Adipose tissue (tissue), 3 donors: ENCODE results near the gene PCAT7. TPM values are rescaled to one million over a fixed set of nuclear protein-coding genes. Genes with fewer than 3 reads are reported as not detected.
"Not testable (repeated sequence)": the region's sequence is repeated elsewhere in the genome, so short reads cannot be mapped to it uniquely, and the experiment has no call there.

Experiments
- H3K27ac ChIP-seq: one replicate; pipeline ENCODE4 v1.5.1; 2013; ENCODE audit warnings: low read depth, low read length
- WGBS, 3 donors: extraction: QIAGEN DNeasy Blood & Tissue Kit; methylation state at CpG; one replicate each; pipeline ENCODE4 v1.1.7; 2013; 5-methylcytosine and 5-hydroxymethylcytosine counted together
- polyA plus RNA-seq, 3 donors: library from polyadenylated mRNA; stranded (reverse); fragments of 200-250 nt; gene quantifications; one replicate each; pipeline ENCODE4 v1.2.3, GENCODE V29; 2013
- donor health status: healthy with polysubstance abuse.
- donor health status: Bipolar disorder and iron deficiency.
- donor health status: healthy.

PCAT7 gene
- polyA plus RNA-seq = under 1 TPM in 2 of 3 donors, not detected in 1; 0.03 to 0.21 TPM

DNA sequence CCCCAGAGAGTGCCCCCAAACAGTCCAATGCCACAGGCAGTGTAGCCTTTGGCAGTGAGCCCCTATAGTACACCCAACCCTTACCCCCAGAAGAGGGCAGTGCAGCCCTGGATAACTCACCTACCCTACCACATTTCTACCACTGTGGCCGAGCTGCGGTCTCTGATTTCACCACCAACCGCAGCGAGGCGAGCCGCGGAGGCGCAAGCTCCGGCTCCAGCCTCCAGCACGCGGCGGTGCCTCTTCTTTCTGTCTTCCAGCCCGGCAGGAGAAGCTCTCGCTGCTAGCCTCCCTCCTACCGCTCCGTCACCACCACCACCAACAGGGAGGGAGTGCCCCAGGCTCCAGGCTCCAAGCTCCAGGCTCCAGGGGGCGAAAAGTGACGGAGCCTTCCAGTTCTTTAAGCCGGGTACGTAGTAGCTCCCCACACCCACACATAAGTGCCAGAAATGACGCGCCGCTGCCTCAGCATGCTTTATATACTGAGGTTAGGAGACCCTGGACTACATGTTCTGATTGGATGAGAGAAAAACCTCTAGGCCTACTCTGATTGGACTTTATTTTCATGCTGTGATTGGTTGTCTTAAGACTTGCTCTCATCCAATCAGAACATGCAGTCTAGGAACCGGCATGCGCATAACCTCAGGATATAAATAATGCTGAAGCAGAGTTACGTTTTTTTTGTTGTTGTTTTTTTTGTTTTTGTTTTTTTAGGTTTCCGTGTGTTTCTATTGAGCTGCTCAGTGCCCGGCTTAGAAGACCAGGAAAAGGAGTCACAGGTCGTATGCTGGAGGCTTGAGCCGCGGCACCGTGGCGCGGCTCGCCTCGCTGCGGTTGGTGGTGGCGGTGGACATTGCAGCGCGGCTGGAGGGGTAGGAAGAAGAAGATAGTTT, at the start of gene PCAT7:
PCAT7 (plus strand) TSS at position 645 of the 893 bp plus-strand sequence.
- H3K27ac ChIP-seq = no peak within 1 kb of the TSS

GRCh38 chr9:94506370-94506769, 48.5 kb upstream of the PCAT7 start:
- not testable (repeated sequence) for H3K27ac ChIP-seq
- WGBS, 3 donors = 94 to 97% (median 96%) methylated on average over 4 of the region's 4 CpGs

More for the DNA sequence above, at the start of gene PCAT7:
- WGBS, 3 donors = 70 to 82% (median 80%) methylated on average over 40 of the region's 40 CpGs

GRCh38 chr9:94507531-94508258, 47.2 kb upstream of the PCAT7 start:
- WGBS, 3 donors = 64 to 91% (median 83%) methylated on average over 7 of the region's 7 CpGs
- H3K27ac ChIP-seq = no peak overlapping the region

DNA sequence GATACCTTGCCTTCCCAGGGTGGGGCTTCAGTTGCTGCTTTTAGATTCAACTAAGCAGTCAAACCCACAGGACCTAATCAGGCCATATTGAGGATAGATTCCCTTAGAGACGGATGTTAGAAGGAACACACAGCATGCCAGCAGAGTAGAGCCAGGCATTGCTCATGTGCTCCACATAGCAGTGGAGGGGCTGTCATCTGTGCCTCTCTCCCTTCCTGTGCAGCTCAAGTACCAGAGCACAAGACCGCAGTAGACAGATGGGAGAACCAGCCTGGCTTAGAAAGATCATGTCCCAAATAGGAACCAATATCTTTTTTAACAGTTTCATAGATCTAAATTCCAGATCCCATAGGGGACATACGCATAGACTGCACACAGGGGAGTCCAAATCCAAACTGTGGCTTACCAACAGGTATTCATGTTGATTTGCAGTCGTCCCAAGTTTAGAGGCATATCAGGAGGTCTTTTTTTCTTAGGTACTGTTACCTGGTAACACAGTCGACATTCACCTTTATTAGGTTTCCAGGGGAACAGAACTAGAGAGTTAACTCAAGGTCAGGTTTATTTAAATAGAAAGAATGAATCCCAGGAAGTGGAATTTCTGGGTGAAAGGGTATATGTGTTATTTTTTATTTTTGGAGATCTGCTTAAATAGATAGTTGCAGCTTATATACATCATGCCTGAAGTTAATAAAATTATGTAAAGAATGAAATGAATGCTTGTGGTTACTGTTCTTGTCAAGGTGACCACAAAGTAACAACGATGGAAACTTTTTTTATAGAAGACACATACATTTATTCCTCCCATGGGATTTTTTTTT, 43.5 kb upstream of the PCAT7 start:
- H3K27ac ChIP-seq = no peak overlapping the region
- WGBS, 3 donors = 37 to 51% (median 48%) methylated on average over 6 of the region's 6 CpGs

DNA sequence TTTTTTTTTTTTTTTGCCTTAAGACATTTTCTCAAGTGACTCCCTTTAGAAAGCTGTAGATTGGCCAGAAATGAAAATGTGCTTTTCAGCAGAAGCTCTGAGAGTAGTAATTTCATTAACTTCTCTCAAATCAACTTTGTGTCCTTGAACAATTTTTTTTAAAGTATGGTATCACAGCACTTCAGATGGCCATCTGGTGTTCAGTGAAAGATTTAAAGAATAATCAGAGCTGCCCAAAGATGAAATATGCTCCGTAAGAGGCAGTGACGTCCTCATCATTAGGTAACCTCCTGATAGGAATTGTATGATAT, 43.0 kb upstream of the PCAT7 start:
- H3K27ac ChIP-seq = no peak overlapping the region
- WGBS, 3 donors = 44 to 74% (median 69%) methylated on average over 2 of the region's 2 CpGs

- H3K27ac ChIP-seq = no peak overlapping the region
- 58 to 89% (median 86%) methylated on average over 3 of the region's 3 CpGs for WGBS, 3 donors
These were observed 40.2 kb upstream of the PCAT7 start for GRCh38 chr9:94514722-94515121.

DNA sequence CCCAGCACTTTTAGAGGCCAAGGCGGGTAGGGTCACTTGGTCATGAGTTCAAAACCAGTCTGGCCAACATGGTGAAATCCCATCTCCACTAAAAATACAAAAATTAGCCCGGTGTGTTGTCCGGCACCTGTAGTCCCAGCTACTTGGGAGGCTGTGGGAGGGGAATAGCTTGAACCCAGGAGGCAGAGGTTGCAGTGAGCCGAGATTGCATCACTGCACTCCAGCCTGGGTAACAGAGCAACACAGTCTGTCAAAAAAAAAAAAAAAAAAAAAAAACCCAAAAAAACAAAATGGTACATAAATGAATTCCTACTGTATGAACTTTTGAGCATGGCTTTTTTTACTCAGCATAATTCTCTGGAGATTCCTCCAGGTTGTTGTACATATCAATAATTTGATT, 37.6 kb upstream of the PCAT7 start:
- H3K27ac ChIP-seq = no peak overlapping the region
- WGBS, 3 donors = 87 to 96% (median 89%) methylated on average over 4 of the region's 4 CpGs

DNA sequence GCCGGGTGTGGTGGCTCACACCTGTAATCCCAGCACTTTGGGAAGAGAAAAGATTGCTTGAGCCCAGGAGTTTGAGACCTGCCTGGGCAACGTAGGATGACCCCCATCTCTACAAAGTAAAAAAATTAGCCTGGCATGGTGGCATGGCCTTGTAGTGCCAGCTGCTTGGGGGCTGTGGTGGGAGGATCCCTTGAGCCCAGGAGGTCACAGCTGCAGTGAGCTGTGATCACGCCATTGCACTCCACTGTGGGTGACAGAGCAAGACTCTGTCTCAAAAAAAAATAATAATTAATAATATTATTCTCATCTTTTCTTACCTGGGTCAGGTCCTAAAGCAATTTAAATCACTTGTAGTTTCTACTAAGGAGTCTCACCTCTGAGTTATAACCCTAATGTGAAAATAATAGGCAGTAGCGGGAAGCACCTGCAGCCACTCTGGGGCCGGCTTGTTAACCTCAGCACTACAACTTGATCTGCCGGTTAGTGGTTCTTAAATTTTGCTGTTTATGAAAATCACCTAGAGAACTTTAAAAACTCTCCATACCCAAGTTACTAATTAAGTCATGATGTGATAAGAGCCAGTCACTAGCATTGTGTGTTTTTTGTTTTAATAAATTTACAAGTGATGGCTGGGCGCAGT, 29.4 kb upstream of the PCAT7 start:
- no peak overlapping the region for H3K27ac ChIP-seq
- WGBS, 3 donors = 87 to 92% (median 91%) methylated on average over 7 of the region's 7 CpGs

- H3K27ac ChIP-seq = no peak overlapping the region
- 97 to 98% (median 97%) methylated on average over 1 of the region's 1 CpG for WGBS, 3 donors
These were observed 28.6 kb upstream of the PCAT7 start for GRCh38 chr9:94526271-94526670.

DNA sequence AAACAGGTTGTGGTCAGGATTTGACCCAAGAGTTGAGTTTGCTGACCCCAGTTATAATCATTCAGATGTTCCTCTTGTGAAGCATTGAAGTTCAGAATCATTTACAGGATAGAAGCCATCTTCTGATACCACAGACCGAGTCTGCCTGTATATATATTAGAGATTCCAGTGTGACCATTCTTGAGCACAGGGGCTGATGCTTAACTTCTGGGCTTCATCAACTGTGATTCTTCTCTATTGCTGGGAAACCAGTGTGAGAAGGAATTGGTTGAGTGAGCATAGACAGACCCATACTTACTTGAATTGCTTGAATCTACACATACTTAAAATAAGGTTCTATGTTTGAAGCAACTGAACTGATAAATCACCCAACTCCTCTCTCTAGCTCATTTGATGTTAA, 27.9 kb upstream of the PCAT7 start:
- no peak overlapping the region for H3K27ac ChIP-seq
- WGBS, 3 donors = 67 to 77% (median 70%) methylated on average over 1 of the region's 1 CpG

DNA sequence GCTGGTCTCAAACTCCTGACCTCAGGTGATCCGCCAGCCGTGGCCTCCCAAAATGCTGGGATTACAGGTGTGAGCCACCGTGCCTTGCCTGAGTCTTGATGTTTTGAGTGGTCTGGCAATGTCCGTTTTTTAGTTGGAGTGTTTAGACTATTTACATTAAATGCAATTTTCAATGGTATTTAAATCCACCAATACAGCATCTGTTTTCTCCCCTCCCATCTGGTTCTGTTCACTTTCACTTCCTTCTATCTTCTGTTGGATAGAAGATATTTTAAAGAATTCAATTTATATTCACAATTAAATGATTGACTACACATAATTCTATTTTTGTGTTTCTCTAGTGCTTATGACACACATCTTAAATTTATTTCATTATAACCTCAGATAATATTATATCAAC, 26.0 kb upstream of the PCAT7 start:
- no peak overlapping the region for H3K27ac ChIP-seq
- 86 to 95% (median 90%) methylated on average over 4 of the region's 4 CpGs for WGBS, 3 donors

GRCh38 chr9:94533155-94533554, 21.7 kb upstream of the PCAT7 start:
- 62 to 96% (median 94%) methylated on average over 1 of the region's 1 CpG for WGBS, 3 donors
- no peak overlapping the region for H3K27ac ChIP-seq

DNA sequence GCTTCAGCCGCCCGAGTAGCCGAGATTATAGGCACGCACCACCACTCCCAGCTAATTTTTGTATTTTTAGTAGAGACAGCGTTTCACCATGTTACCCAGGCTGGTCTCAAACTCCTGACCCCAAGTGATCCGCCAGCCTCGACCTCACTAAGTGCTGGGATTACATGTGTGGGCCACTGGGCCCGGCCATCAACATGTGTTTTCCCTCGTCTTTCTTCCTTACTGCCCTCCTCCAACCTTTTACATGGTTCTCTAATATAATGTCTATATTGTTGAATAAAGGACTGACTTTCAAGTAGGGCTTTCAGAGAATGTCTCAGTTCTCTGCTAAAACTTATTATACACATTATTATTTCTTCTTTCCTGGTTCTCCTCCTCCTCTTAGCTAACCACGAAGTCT, 21.3 kb upstream of the PCAT7 start:
- WGBS, 3 donors = 87 to 91% (median 88%) methylated on average over 10 of the region's 10 CpGs
- no peak overlapping the region for H3K27ac ChIP-seq

- 67 to 74% (median 67%) methylated on average over 4 of the region's 4 CpGs for WGBS, 3 donors
- no peak overlapping the region for H3K27ac ChIP-seq
These were observed 20.0 kb upstream of the PCAT7 start for GRCh38 chr9:94534901-94535300.

DNA sequence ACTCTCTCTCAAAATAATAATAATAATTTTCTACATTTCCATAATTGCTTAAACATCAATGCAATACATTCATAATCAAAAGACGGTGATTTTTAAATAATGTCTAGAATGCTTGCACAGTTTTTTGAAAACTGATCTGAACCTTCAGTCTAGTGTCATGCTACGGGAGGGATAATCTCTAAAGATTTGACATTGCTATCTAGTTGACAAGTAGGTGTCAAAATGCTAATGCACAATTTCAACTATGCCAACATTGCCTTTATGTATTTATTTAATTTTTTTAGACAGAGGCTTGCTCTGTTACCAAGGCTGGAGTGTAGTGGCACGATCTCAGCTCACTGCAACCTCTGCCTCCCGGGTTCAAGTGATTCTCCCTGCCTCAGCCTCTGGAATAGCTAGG, 16.0 kb upstream of the PCAT7 start:
- 90 to 95% (median 90%) methylated on average over 4 of the region's 4 CpGs for WGBS, 3 donors

GRCh38 chr9:94544335-94544734, 10.5 kb upstream of the PCAT7 start:
- WGBS, 3 donors = 88 to 91% (median 91%) methylated on average over 2 of the region's 5 CpGs
- not testable (repeated sequence) for H3K27ac ChIP-seq

More for the DNA sequence above, 16.0 kb upstream of the PCAT7 start:
- no peak overlapping the region for H3K27ac ChIP-seq

DNA sequence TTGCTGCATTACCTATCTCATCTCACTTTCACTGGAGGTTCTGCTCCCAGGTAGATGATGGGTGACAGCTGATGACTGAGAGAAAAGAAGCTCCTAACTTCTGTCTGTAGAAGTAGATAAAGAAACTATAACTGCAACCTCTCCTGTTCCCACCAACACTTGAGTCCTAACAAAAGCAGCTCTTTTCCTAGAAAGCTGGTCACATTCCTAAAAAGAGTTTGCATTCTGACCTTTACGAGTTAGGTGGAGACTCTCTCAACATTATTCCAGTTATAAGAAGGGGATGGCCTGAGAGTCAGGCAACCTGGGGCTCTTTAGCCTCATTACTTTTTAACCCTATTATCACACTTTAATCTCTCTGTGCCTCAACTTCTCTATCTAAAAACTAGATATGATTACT, 8.9 kb upstream of the PCAT7 start:
- 64 to 80% (median 80%) methylated on average over 1 of the region's 1 CpG for WGBS, 3 donors
- no peak overlapping the region for H3K27ac ChIP-seq
